PC-9 (cell line): ENCODE measurements around the gene DECR2. TPM values are rescaled to one million over a fixed set of nuclear protein-coding genes. Genes with fewer than 3 reads are reported as not detected.

Experiments
- BruUV-seq: library from RNA; stranded (reverse); fragments of 400-500 nt; replicated peaks from 2 replicates; lab custom pipeline; 2021; lab: Mats Ljungman, UMichigan
- CTCF ChIA-PET: fragments of 300-600 bp; sonication (Branson Sonifier 250); formaldehyde crosslinking; loops from one replicate; lab custom pipeline; 2022; ENCODE audit warnings: antibody characterized with exemption; lab: Charles Lee
- POLR2A ChIA-PET: fragments of 300-600 bp; sonication (Branson Sonifier 250); formaldehyde crosslinking; loops from one replicate; lab custom pipeline; 2022; ENCODE audit warnings: antibody characterized with exemption; ENCODE audit not compliant: unreplicated experiment; lab: Charles Lee
- DNase-seq, 2 experiments: peaks; one replicate each; pipeline versions ENCODE4 v3.0.0 to v3.0.0-alpha.2; 2015 to 2022; ENCODE audit warnings: mixed read lengths in 1 of 2
- H2AFZ ChIP-seq: fragments of 200-600 bp; sonication (generic); 2 replicates; pipeline ENCODE4 v1.8.1; 2017; ENCODE audit warnings: antibody characterized with exemption
- H3F3A ChIP-seq: fragments of 200-600 bp; sonication (generic); 2 replicates; pipeline ENCODE4 v1.8.1; 2017; ENCODE audit warnings: antibody characterized with exemption, mild to moderate bottlenecking, low read depth; ENCODE audit not compliant: insufficient read depth
- H3K27ac ChIP-seq: fragments of 200-600 bp; sonication (generic); 2 replicates; pipeline ENCODE4 v1.6.1; 2016; ENCODE audit warnings: mixed run types
- H3K27me3 ChIP-seq: fragments of 200-600 bp; sonication (generic); 2 replicates; pipeline ENCODE4 v1.6.1; 2016; ENCODE audit warnings: low read depth, mixed run types; ENCODE audit not compliant: insufficient read depth
- H3K36me3 ChIP-seq: fragments of 200-600 bp; sonication (generic); 2 replicates; pipeline ENCODE4 v1.6.1; 2016; ENCODE audit warnings: low read depth, mixed run types
- H3K4me1 ChIP-seq: fragments of 200-600 bp; sonication (generic); replicated peaks from 2 replicates; pipeline ENCODE4 v1.6.1; 2016; ENCODE audit warnings: mixed run types; ENCODE audit not compliant: insufficient read depth
- H3K4me2 ChIP-seq: fragments of 200-600 bp; sonication (generic); 2 replicates; pipeline ENCODE4 v1.6.1; 2017; ENCODE audit warnings: mixed run types
- H3K4me3 ChIP-seq: fragments of 200-600 bp; sonication (generic); 2 replicates; pipeline ENCODE4 v1.6.1; 2016; ENCODE audit warnings: mixed run types
- H3K79me2 ChIP-seq: fragments of 200-600 bp; sonication (generic); 2 replicates; pipeline ENCODE4 v1.6.1; 2017; ENCODE audit warnings: low read depth, mixed run types
- H3K9me2 ChIP-seq: fragments of 200-600 bp; sonication (generic); 2 replicates; pipeline ENCODE4 v1.8.1; 2017; ENCODE audit warnings: mild to moderate bottlenecking; ENCODE audit not compliant: insufficient read depth
- H3K9me3 ChIP-seq: fragments of 200-600 bp; sonication (generic); 2 replicates; pipeline ENCODE4 v1.8.1; 2016; ENCODE audit warnings: low read depth; ENCODE audit not compliant: insufficient read depth
- H4K20me1 ChIP-seq: fragments of 200-600 bp; sonication (generic); 2 replicates; pipeline ENCODE4 v1.8.1; 2017; ENCODE audit not compliant: insufficient read depth
- EZH2 ChIP-seq: fragments of 200-600 bp; sonication (generic); IDR thresholded peaks from 2 replicates; pipeline ENCODE4 v1.8.0; 2017; ENCODE audit warnings: antibody characterized with exemption, low read depth
- intact Hi-C: fragments of 100-400 bp; cut with micrococcal nuclease; formaldehyde crosslinking; loops from one replicate; pipeline ENCODE4 v1.10.0; 2022; ENCODE audit not compliant: unreplicated experiment
- total RNA-seq: library from RNA; stranded (reverse); gene quantifications from 2 replicates; pipeline ENCODE4 v1.2.3, GENCODE V29; 2021
- TF ChIP-seq, protein P1 (sequence below): fragments of 200-600 bp; sonication (generic); conservative IDR thresholded peaks from 2 replicates; pipeline ENCODE4 v1.6.1; 2017; ENCODE audit warnings: mixed run types, antibody characterized with exemption, mild to moderate bottlenecking, moderate library complexity

DECR2 gene
- total RNA-seq, 1 experiment from 2014 or later = 65.4 TPM

DNA sequence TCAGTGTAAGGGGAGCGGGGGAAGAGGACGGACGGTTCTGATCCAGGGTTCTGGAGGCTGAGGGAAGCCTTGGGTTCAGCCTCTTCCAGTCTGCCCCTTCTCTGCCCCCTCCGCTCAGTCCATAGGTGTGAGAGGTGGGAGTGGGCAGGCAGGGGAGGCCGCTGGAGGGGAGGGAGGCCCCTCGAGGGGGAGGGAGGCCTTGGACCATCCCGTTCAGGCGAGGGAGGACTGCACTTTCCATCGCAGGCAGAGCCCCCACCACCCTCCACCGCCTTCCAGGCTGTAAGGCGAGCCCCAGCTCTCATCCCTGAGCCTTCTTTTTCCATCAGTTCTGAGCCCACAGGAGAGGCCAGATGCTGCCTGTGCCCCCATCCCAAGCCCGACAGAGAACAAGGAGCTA lies 44.9 kb upstream of the DECR2 start:
- Histone ChIP-seq H3K36me3 (no peaks in the 10 kb centered on the region), H3K4me2 (no peak overlapping the region), H3K9me2 (no peaks in the 10 kb centered on the region), H3F3A (0 out of 2 replicates have a peak, but pooled peaks cover 1% of the 10 kb centered on the region), H3K27me3 (no peaks in the 10 kb centered on the region), H3K4me1 (no peaks in the 10 kb centered on the region), H3K9me3 (no peaks in the 10 kb centered on the region), H3K79me2 (peaks cover 1% of the 10 kb centered on the region; the same call in 1 of the 2 replicates), H2AFZ (no peak overlapping the region), H4K20me1 (no peaks in the 10 kb centered on the region), H3K27ac (no peak overlapping the region), H3K4me3 (no peak overlapping the region)
- DNase-seq = no peak
- intact Hi-C loops = no loop called here
- no TSS peak for BruUV-seq
- POLR2A ChIA-PET = interaction anchor here (0.6 kb wide), 1 partner anchor 289 kb away, joined by 4 read pairs; no protein-coding TSS in a partner anchor
- CTCF ChIA-PET = no interaction called here
- TF ChIP-seq EZH2 = no peak
- TF ChIP-seq, protein P1, sequence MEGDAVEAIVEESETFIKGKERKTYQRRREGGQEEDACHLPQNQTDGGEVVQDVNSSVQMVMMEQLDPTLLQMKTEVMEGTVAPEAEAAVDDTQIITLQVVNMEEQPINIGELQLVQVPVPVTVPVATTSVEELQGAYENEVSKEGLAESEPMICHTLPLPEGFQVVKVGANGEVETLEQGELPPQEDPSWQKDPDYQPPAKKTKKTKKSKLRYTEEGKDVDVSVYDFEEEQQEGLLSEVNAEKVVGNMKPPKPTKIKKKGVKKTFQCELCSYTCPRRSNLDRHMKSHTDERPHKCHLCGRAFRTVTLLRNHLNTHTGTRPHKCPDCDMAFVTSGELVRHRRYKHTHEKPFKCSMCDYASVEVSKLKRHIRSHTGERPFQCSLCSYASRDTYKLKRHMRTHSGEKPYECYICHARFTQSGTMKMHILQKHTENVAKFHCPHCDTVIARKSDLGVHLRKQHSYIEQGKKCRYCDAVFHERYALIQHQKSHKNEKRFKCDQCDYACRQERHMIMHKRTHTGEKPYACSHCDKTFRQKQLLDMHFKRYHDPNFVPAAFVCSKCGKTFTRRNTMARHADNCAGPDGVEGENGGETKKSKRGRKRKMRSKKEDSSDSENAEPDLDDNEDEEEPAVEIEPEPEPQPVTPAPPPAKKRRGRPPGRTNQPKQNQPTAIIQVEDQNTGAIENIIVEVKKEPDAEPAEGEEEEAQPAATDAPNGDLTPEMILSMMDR = no peak

DNA sequence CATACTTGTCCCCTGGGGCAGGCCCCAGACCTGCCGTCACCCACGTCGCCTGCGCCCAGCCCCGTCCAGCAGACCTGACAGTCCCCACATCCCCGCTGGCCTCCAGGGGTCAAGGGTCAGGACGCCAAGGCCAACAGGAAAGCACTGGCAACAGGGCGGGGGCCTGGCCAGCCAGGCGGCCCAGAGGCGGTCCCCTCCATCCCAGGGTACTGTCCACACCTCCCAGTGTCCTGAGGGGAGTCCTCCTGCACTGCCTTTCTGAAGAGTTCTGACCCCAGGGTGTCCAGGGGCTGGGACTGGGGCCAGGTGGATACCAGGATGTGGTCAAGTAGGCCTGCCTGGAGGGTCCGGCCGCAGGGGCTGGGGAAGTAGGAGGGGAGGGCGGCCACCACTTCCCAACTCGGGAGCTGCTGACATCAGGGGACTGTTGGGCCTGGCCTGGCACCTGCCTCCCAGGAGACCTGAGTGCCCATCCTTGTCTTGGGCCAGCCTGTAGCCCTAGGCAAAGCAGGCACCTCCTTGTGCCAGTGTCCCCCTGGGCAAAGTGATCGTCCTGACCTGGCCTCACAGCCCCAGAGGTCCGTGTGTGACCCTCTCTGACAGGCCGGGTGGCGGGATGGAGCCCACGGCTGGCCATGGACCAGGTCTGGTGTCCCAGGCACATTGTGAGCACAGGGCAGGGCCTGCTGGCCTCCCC lies 42.5 kb upstream of the DECR2 start:
- H3K4me2 ChIP-seq = no peak overlapping the region
- CTCF ChIA-PET = no interaction called here

DNA sequence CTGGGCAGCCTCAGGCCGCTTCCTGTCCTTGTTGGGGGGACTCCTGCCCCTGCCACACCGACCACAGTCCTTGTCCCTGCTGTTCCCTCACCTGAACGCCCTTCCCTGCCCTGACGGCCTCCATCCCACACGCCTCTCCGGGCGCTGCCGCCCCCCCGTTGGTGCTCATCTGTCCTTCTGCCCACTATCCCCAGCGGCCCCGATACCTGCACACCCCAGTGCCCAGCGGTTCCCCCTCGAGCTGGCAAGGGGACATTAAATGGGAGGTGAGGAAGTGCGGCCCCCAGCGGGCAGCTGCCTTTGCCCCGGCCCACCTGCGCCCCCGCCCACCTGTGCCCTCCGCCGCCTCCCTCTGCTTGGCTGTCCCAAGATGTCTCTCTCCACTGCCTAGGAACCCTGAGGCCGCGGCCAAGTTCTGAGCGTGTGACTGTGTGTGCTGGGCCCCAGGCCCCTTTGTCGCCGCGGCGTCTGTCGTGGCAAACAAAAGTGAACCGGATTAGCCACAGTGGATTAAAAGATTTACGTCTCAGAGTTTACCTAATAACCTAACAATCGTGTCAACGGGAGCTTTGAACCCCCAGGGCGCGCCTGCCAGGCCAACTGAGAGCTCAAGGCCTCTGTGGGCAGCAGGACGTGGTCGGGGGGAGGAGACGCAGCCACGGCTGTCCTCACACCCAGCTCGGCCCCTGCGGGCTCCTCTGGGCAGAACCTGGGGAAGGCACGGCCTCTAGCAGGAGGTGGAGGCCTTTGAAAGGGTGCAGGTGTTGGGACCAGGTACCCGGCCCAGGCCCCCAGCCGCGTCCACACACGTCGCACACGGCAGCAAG lies 41.6 kb upstream of the DECR2 start:
- no TSS peak for BruUV-seq
- no peak overlapping the region for H3K27ac ChIP-seq
- H3K79me2 ChIP-seq = no peaks in the 10 kb centered on the region
- H3K9me2 ChIP-seq = no peaks in the 10 kb centered on the region
- TF ChIP-seq, protein P1 = no peak
- no peak for TF ChIP-seq EZH2
- no peaks in the 10 kb centered on the region for H3K36me3 ChIP-seq
- no peak overlapping the region for H3K4me3 ChIP-seq
- H2AFZ ChIP-seq = no peak overlapping the region
- H3F3A ChIP-seq = 0 out of 2 replicates have a peak, but pooled peaks cover 5% of the 10 kb centered on the region
- H3K4me1 ChIP-seq = no peaks in the 10 kb centered on the region
- no peaks in the 10 kb centered on the region for H4K20me1 ChIP-seq
- H3K4me2 ChIP-seq = no peak overlapping the region
- H3K27me3 ChIP-seq = peaks cover 6% of the 10 kb centered on the region; the same call in 1 of the 2 replicates
- ChIA-PET POLR2A (no interaction called here), CTCF (no interaction called here)
- no peaks in the 10 kb centered on the region for H3K9me3 ChIP-seq
- intact Hi-C loops = no loop called here
- no peak for DNase-seq

More for the DNA sequence above, 42.5 kb upstream of the DECR2 start:
- no peak for DNase-seq
- Histone ChIP-seq H3F3A (0 out of 2 replicates have a peak, but pooled peaks cover 3% of the 10 kb centered on the region), H3K4me3 (no peak overlapping the region), H3K27ac (no peak overlapping the region), H3K27me3 (peaks cover 6% of the 10 kb centered on the region; the same call in 1 of the 2 replicates), H3K9me2 (no peaks in the 10 kb centered on the region), H3K36me3 (no peaks in the 10 kb centered on the region), H3K9me3 (no peaks in the 10 kb centered on the region), H4K20me1 (no peaks in the 10 kb centered on the region), H3K4me1 (no peaks in the 10 kb centered on the region), H2AFZ (no peak overlapping the region), H3K79me2 (no peaks in the 10 kb centered on the region)
- TF ChIP-seq EZH2 = no peak
- TF ChIP-seq, protein P1 = no peak
- BruUV-seq = no TSS peak
- POLR2A ChIA-PET = no interaction called here
- intact Hi-C loops = no loop called here
